WTC11 (cell line): ENCODE results near the gene CENPN. TPM values are rescaled to one million over a fixed set of nuclear protein-coding genes. Genes with fewer than 3 reads are reported as not detected.

Experiments
- ATAC-seq: fragments of 200-7000 bp; cut with Tn5 transposase; 2 replicates; pipeline ENCODE4 v1.10.0; 2021; ENCODE audit warnings: mild to moderate bottlenecking, moderate library complexity
- CTCF ChIA-PET: fragments of 300-600 bp; sonication (Branson Sonifier 250); formaldehyde crosslinking; loops from one replicate; lab custom pipeline; 2021; ENCODE audit warnings: antibody characterized with exemption; lab: Charles Lee
- POLR2A ChIA-PET: fragments of 350-600 bp; sonication (Branson Sonifier 250); formaldehyde crosslinking; loops from one replicate; lab custom pipeline; 2021; ENCODE audit warnings: antibody characterized with exemption; lab: Charles Lee
- DNase-seq: peaks from one replicate; pipeline ENCODE4 v3.0.0; 2021; ENCODE audit warnings: low spot score
- H3K27ac Mint-ChIP-seq: 2 replicates; pipeline ENCODE4 v1.8.0; 2021; ENCODE audit warnings: mixed read lengths
- H3K27me3 Mint-ChIP-seq: 2 replicates; pipeline ENCODE4 v1.8.0; 2021; ENCODE audit warnings: low read depth, mild to moderate bottlenecking, moderate library complexity, mixed read lengths
- H3K36me3 Mint-ChIP-seq: 2 replicates; pipeline ENCODE4 v1.8.0; 2021; ENCODE audit warnings: mixed read lengths
- H3K4me1 Mint-ChIP-seq: 2 replicates; pipeline ENCODE4 v1.8.0; 2022; ENCODE audit warnings: mixed read lengths
- H3K4me3 Mint-ChIP-seq: 2 replicates; pipeline ENCODE4 v1.8.0; 2021; ENCODE audit warnings: mild to moderate bottlenecking, moderate library complexity, mixed read lengths
- H3K9me3 Mint-ChIP-seq: 2 replicates; pipeline ENCODE4 v1.8.0; 2021; ENCODE audit warnings: mixed read lengths
- AR ChIP-seq: fragments of 250-450 bp; sonication (Bioruptor Pico); IDR thresholded peaks from 2 replicates; pipeline ENCODE4 v1.9.0; 2021; ENCODE audit warnings: mild to moderate bottlenecking
- ATF2 ChIP-seq: sonication (generic); formaldehyde crosslinking; IDR thresholded peaks from 2 replicates; pipeline ENCODE4 v1.8.1; 2022; ENCODE audit warnings: low read depth, missing genetic modification reagents, borderline replicate concordance
- CBFB ChIP-seq: sonication (generic); formaldehyde crosslinking; IDR thresholded peaks from 2 replicates; pipeline ENCODE4 v1.8.1; 2022; ENCODE audit warnings: mild to moderate bottlenecking, low read depth, missing genetic modification reagents
- CDX4 ChIP-seq: fragments of 250-450 bp; sonication (Bioruptor Pico); IDR thresholded peaks from 2 replicates; pipeline ENCODE4 v1.9.0; 2021; ENCODE audit warnings: moderate library complexity, mild to moderate bottlenecking, inconsistent platforms, borderline replicate concordance
- CREB1 ChIP-seq: sonication (generic); formaldehyde crosslinking; IDR thresholded peaks from 2 replicates; pipeline ENCODE4 v1.8.0; 2023; ENCODE audit warnings: mild to moderate bottlenecking, missing genetic modification reagents
- CREM ChIP-seq: sonication (generic); formaldehyde crosslinking; IDR thresholded peaks from 2 replicates; pipeline ENCODE4 v1.8.1; 2022; ENCODE audit warnings: mild to moderate bottlenecking, missing genetic modification reagents, moderate library complexity
- E2F5 ChIP-seq: sonication (generic); formaldehyde crosslinking; IDR thresholded peaks from 2 replicates; pipeline ENCODE4 v1.8.1; 2022; ENCODE audit warnings: mild to moderate bottlenecking, moderate library complexity, missing genetic modification reagents
- ESRRA ChIP-seq: sonication (generic); formaldehyde crosslinking; IDR thresholded peaks from 2 replicates; pipeline ENCODE4 v1.8.1; 2022; ENCODE audit warnings: mild to moderate bottlenecking, missing genetic modification reagents, borderline replicate concordance
- FOXK1 ChIP-seq: sonication (generic); formaldehyde crosslinking; IDR thresholded peaks from 2 replicates; pipeline ENCODE4 v1.8.0; 2022; ENCODE audit warnings: mild to moderate bottlenecking, moderate library complexity, missing genetic modification reagents
- FOXP1 ChIP-seq: sonication (generic); formaldehyde crosslinking; IDR thresholded peaks from 2 replicates; pipeline ENCODE4 v1.8.0; 2022; ENCODE audit warnings: missing genetic modification reagents, mild to moderate bottlenecking, moderate library complexity, borderline replicate concordance
- GTF2I ChIP-seq: fragments of 250-450 bp; sonication (Bioruptor Pico); conservative IDR thresholded peaks from 2 replicates; pipeline ENCODE4 v1.4.0; 2021; ENCODE audit warnings: mild to moderate bottlenecking
- HMGXB4 ChIP-seq: sonication (generic); formaldehyde crosslinking; IDR thresholded peaks from 2 replicates; pipeline ENCODE4 v1.8.1; 2023; ENCODE audit warnings: mild to moderate bottlenecking, moderate library complexity, missing genetic modification reagents
- NFE2L1 ChIP-seq: sonication (generic); formaldehyde crosslinking; IDR thresholded peaks from 2 replicates; pipeline ENCODE4 v1.8.1; 2023; ENCODE audit warnings: missing genetic modification reagents
- NR3C1 ChIP-seq: sonication (generic); formaldehyde crosslinking; conservative IDR thresholded peaks from 2 replicates; pipeline ENCODE4 v1.8.1; 2023; ENCODE audit warnings: low read depth, mild to moderate bottlenecking, missing genetic modification reagents
- OVOL2 ChIP-seq: fragments of 250-450 bp; sonication (Bioruptor Pico); IDR thresholded peaks from 2 replicates; pipeline ENCODE4 v1.9.0; 2021; ENCODE audit warnings: mild to moderate bottlenecking, borderline replicate concordance
- PRRX2 ChIP-seq: fragments of 250-450 bp; sonication (Bioruptor Pico); IDR thresholded peaks from 2 replicates; pipeline ENCODE4 v1.8.0; 2021; ENCODE audit warnings: mild to moderate bottlenecking
- RELA ChIP-seq: sonication (generic); formaldehyde crosslinking; IDR thresholded peaks from 2 replicates; pipeline ENCODE4 v1.8.1; 2022; ENCODE audit warnings: missing genetic modification reagents, mild to moderate bottlenecking, borderline replicate concordance
- SP1 ChIP-seq: sonication (generic); formaldehyde crosslinking; conservative IDR thresholded peaks from 2 replicates; pipeline ENCODE4 v1.8.1; 2022; ENCODE audit warnings: missing genetic modification reagents
- TCF7 ChIP-seq: sonication (generic); formaldehyde crosslinking; IDR thresholded peaks from 2 replicates; pipeline ENCODE4 v1.8.0; 2022; ENCODE audit warnings: mild to moderate bottlenecking, low read depth, missing genetic modification reagents, moderate library complexity
- TEAD1 ChIP-seq: sonication (generic); formaldehyde crosslinking; IDR thresholded peaks from 2 replicates; pipeline ENCODE4 v1.8.0; 2022; ENCODE audit warnings: mild to moderate bottlenecking, missing genetic modification reagents
- USF1 ChIP-seq: sonication (generic); formaldehyde crosslinking; IDR thresholded peaks from 2 replicates; pipeline ENCODE4 v1.8.0; 2022; ENCODE audit warnings: mild to moderate bottlenecking, missing genetic modification reagents
- USF2 ChIP-seq: sonication (generic); formaldehyde crosslinking; IDR thresholded peaks from 2 replicates; pipeline ENCODE4 v1.8.1; 2023; ENCODE audit warnings: mild to moderate bottlenecking, missing genetic modification reagents, moderate library complexity
- ZBTB43 ChIP-seq: sonication (generic); formaldehyde crosslinking; IDR thresholded peaks from 2 replicates; pipeline ENCODE4 v1.8.1; 2023; ENCODE audit warnings: mild to moderate bottlenecking, missing genetic modification reagents
- ZNF317 ChIP-seq: sonication (generic); formaldehyde crosslinking; IDR thresholded peaks from 2 replicates; pipeline ENCODE4 v1.8.1; 2023; ENCODE audit warnings: low read depth, mild to moderate bottlenecking, moderate library complexity, missing genetic modification reagents, borderline replicate concordance
- ZNF423 ChIP-seq: fragments of 250-450 bp; sonication (Bioruptor Pico); IDR thresholded peaks from 2 replicates; pipeline ENCODE4 v2.1.2; 2022; ENCODE audit warnings: mild to moderate bottlenecking, moderate library complexity
- total RNA-seq: library from RNA; stranded (reverse); gene quantifications from 3 replicates; pipeline ENCODE4 v1.2.3, GENCODE V29; 2021

Gene CENPN
- total RNA-seq, 1 experiment from 2014 or later = 47.4 TPM

- H3K27ac Mint-ChIP-seq = no peak overlapping the region
- ChIA-PET CTCF (no interaction called here), POLR2A (no interaction called here)
- H3K9me3 Mint-ChIP-seq = no peaks in the 10 kb centered on the region
- DNase-seq = no peak
- no peak for ATAC-seq
- no peaks in the 10 kb centered on the region; the same call in 1 of the 2 replicates for H3K27me3 Mint-ChIP-seq
- no peak overlapping the region for H3K4me3 Mint-ChIP-seq
- TF ChIP-seq CREM (CRISPR knock-in tag) (no peak), TCF7 (no peak), ZNF317 (CRISPR knock-in tag) (no peak), USF2 (CRISPR knock-in tag) (no peak), RELA (CRISPR knock-in tag) (no peak), FOXK1 (CRISPR knock-in tag) (no peak), ZNF423 (no peak), CDX4 (CRISPR knock-in tag) (no peak), CREB1 (CRISPR knock-in tag) (no peak), CBFB (CRISPR knock-in tag) (no peak), ESRRA (CRISPR knock-in tag) (no peak), NR3C1 (CRISPR knock-in tag) (no peak), ZBTB43 (CRISPR knock-in tag) (no peak), SP1 (CRISPR knock-in tag) (no peak), PRRX2 (no peak), E2F5 (CRISPR knock-in tag) (no peak), USF1 (CRISPR knock-in tag) (no peak), FOXP1 (no peak), HMGXB4 (CRISPR knock-in tag) (no peak)
- TF ChIP-seq, all 79 proteins: peak for 0
- peaks cover 49% of the 10 kb centered on the region for H3K36me3 Mint-ChIP-seq
- H3K4me1 Mint-ChIP-seq = no peaks in the 10 kb centered on the region
Measured at GRCh38 chr16:81042821-81043220, 35.8 kb downstream of the CENPN start.

- Mint-ChIP-seq H3K27me3 (no peaks in the 10 kb centered on the region; the same call in 1 of the 2 replicates), H3K27ac (no peak overlapping the region; the same call in 1 of the 2 replicates), H3K4me3 (no peak overlapping the region), H3K9me3 (peaks cover 18% of the 10 kb centered on the region), H3K4me1 (no peaks in the 10 kb centered on the region), H3K36me3 (peaks cover 13% of the 10 kb centered on the region)
- POLR2A ChIA-PET = no interaction called here
- ATAC-seq (no peak), DNase-seq (no peak)
- CTCF ChIA-PET = no interaction called here
- TF ChIP-seq GTF2I (CRISPR knock-in tag) (no peak), ATF2 (CRISPR knock-in tag) (no peak), TEAD1 (CRISPR knock-in tag) (no peak), NFE2L1 (CRISPR knock-in tag) (no peak), OVOL2 (CRISPR knock-in tag) (no peak), FOXK1 (CRISPR knock-in tag) (no peak), RELA (CRISPR knock-in tag) (no peak), AR (CRISPR knock-in tag) (no peak)
Measured at GRCh38 chr16:81053761-81054160, 46.7 kb downstream of the CENPN start.
